Progenitor cell of endocrine pancreas (in vitro differentiated cells): Measurements from ENCODE around the gene THRB. TPM values are rescaled to one million over a fixed set of nuclear protein-coding genes. Genes with fewer than 3 reads are reported as not detected.

Experiments used
- DNase-seq: peaks from one replicate; pipeline ENCODE4 v3.0.0; 2021; ENCODE audit warnings: low spot score; ENCODE audit not compliant: unreplicated experiment
- H3K27ac Mint-ChIP-seq: 2 replicates; pipeline ENCODE4 v1.8.0; 2021; ENCODE audit warnings: mild to moderate bottlenecking, moderate library complexity, mixed read lengths
- H3K27me3 Mint-ChIP-seq: 2 replicates; pipeline ENCODE4 v1.8.0; 2021; ENCODE audit warnings: mixed read lengths
- H3K36me3 Mint-ChIP-seq: 2 replicates; pipeline ENCODE4 v1.8.0; 2022; ENCODE audit warnings: mixed read lengths; ENCODE audit not compliant: insufficient read depth
- H3K4me1 Mint-ChIP-seq: 2 replicates; pipeline ENCODE4 v1.8.0; 2021; ENCODE audit warnings: low read depth, mixed read lengths
- H3K4me3 Mint-ChIP-seq: 2 replicates; pipeline ENCODE4 v1.8.0; 2021; ENCODE audit warnings: low read depth, mild to moderate bottlenecking, moderate library complexity, mixed read lengths
- H3K9me3 Mint-ChIP-seq: 2 replicates; pipeline ENCODE4 v1.8.0; 2021; ENCODE audit warnings: low read depth, mixed read lengths
- total RNA-seq: library from RNA; stranded (reverse); gene quantifications from 2 replicates; pipeline ENCODE4 v1.2.1, GENCODE V29; 2021
- TF ChIP-seq, protein P1 (sequence below): fragments of 200-600 bp; sonication (generic); IDR thresholded peaks from one replicate; pipeline ENCODE4 v1.5.0; 2021; ENCODE audit warnings: antibody characterized with exemption, mild to moderate bottlenecking; ENCODE audit not compliant: unreplicated experiment

THRB gene
- total RNA-seq, 1 donor from 2014 or later, result 19.7 TPM

DNA sequence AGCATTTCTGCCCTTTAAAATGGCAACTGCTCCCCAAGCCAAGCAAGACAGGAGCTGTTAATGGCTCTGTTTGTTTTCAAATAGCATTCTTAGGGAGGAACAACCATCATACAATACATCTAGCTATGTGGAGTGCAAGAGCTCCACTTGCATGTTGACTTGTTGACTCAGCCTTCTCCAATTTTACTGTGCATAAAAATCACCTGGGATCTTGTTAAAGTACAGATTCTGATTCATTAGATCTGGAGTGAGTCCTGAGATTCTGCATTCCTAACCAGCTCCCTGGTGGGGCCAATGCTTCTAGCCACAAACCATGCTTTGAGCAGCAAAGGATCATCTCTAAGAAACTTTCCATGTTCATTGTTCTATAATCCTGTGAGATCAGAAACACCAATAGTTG is 171.4 kb downstream of the THRB start:
- Mint-ChIP-seq H3K4me1 (no peaks in the 10 kb centered on the region), H3K36me3 (peaks cover 2% of the 10 kb centered on the region), H3K9me3 (peaks cover 7% of the 10 kb centered on the region), H3K27ac (no peak overlapping the region), H3K4me3 (no peak overlapping the region), H3K27me3 (no peaks in the 10 kb centered on the region)
- TF ChIP-seq, protein P1, sequence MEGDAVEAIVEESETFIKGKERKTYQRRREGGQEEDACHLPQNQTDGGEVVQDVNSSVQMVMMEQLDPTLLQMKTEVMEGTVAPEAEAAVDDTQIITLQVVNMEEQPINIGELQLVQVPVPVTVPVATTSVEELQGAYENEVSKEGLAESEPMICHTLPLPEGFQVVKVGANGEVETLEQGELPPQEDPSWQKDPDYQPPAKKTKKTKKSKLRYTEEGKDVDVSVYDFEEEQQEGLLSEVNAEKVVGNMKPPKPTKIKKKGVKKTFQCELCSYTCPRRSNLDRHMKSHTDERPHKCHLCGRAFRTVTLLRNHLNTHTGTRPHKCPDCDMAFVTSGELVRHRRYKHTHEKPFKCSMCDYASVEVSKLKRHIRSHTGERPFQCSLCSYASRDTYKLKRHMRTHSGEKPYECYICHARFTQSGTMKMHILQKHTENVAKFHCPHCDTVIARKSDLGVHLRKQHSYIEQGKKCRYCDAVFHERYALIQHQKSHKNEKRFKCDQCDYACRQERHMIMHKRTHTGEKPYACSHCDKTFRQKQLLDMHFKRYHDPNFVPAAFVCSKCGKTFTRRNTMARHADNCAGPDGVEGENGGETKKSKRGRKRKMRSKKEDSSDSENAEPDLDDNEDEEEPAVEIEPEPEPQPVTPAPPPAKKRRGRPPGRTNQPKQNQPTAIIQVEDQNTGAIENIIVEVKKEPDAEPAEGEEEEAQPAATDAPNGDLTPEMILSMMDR, result no peak
- no peak for DNase-seq

DNA sequence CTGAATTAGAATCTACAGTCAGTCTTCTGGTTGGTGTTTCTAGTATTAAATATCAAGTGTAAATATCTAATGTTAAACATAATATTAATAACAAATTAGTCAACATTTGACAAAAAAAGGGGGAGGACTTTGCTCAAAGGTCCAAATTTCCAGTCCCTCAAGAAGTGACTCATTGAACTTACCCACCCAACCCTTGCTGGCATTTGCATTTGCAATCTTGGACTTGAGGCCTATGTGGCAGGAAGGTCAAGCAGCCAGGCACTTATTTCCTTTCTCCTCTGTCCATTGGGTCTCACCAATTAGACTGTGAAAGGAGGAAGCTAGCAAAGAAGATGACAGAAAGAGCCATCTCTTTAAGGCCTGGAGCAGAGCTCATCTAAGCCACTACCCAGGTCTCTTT is 174.0 kb downstream of the THRB start:
- peaks cover 7% of the 10 kb centered on the region for H3K9me3 Mint-ChIP-seq
- no peak for DNase-seq
- peaks cover 2% of the 10 kb centered on the region for H3K4me1 Mint-ChIP-seq
- no peak overlapping the region for H3K27ac Mint-ChIP-seq
- peaks cover 4% of the 10 kb centered on the region for H3K36me3 Mint-ChIP-seq
- H3K27me3 Mint-ChIP-seq, result no peaks in the 10 kb centered on the region
- no peak overlapping the region for H3K4me3 Mint-ChIP-seq
- TF ChIP-seq, protein P1, result no peak

DNA sequence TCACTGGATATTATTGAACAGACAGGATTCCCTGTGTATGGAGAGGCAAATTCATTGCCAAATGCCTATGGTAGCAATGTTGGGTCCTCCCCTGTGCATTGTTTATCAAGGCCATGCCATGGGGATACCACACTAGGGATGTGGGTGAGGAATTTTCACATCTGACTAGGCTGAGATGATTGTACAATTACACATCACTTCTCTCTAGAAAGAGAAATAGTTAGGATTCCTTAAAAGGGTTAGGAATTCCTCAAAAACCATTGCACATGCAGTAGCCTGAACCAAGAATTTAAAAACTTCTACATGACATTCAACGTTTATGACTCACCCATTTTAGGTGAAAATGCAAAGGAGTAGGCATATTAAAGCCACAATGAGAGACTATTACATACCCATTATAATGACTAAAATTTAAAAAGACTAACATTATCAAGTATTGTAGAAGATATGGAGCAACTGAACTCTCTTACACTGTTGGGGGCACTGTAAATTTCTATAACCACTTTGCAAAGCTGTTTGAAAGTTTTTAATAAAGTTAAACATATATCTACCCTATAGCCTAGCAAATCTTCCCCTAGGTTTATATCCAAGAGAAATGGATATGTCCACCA is 175.9 kb downstream of the THRB start:
- Mint-ChIP-seq H3K4me1 (peaks cover 2% of the 10 kb centered on the region), H3K27ac (no peak overlapping the region), H3K4me3 (no peak overlapping the region), H3K9me3 (peaks cover 7% of the 10 kb centered on the region), H3K36me3 (peaks cover 6% of the 10 kb centered on the region), H3K27me3 (peaks cover 2% of the 10 kb centered on the region)
- no peak for DNase-seq
- TF ChIP-seq, protein P1, result no peak

DNA sequence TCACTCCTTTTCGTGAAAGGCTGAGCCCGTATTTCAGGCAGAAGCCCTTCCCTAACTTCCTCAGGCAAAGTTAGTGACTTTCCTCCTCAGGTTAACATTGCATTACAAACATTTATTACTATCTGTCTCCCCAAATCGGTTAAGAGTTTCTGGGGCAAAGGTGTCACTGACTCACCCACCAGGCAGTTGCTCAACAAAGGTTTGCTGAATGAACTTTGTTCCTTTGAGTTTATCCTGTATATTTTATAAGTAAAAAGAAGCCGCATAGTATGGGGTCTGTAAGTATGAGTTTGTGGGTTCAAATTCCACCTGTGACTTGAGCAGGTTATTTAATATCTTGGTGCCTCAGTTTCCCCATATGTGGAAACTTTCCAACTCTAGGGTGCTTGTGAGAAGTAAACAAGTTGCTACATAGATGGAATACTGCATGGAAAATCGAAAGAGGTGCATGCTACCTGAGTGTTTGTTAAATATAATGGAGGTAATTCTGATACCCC is 177.7 kb downstream of the THRB start:
- no peak overlapping the region for H3K27ac Mint-ChIP-seq
- H3K36me3 Mint-ChIP-seq, result peaks cover 10% of the 10 kb centered on the region
- no peak for DNase-seq
- H3K9me3 Mint-ChIP-seq, result peaks cover 7% of the 10 kb centered on the region
- peaks cover 2% of the 10 kb centered on the region for H3K27me3 Mint-ChIP-seq
- TF ChIP-seq, protein P1, result no peak
- peaks cover 2% of the 10 kb centered on the region for H3K4me1 Mint-ChIP-seq
- no peak overlapping the region for H3K4me3 Mint-ChIP-seq

DNA sequence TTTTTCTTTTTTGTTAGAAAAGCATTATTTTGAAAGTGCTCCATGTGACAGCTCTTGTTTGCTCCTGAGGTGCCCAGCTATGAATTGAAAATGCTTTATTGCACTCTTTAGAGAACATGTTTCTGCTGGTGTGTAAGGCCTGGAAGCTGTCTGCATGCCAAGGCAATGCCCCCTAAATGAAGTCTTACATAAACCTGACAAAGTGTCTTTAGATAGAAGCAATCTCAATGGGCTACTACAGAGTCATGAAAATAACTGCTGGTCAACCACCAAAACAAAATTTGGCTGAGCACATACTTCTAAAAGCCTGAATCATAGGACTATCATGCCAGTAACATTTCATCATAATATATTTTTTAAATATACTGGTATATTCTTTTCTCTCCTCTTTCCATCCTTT is 178.7 kb downstream of the THRB start:
- peaks cover 2% of the 10 kb centered on the region for H3K4me1 Mint-ChIP-seq
- no peak overlapping the region for H3K27ac Mint-ChIP-seq
- no peak overlapping the region for H3K4me3 Mint-ChIP-seq
- H3K9me3 Mint-ChIP-seq, result peaks cover 7% of the 10 kb centered on the region
- peaks cover 10% of the 10 kb centered on the region for H3K36me3 Mint-ChIP-seq
- peaks cover 2% of the 10 kb centered on the region for H3K27me3 Mint-ChIP-seq
- no peak for DNase-seq
- TF ChIP-seq, protein P1, result no peak
